Activated naive CD8-positive, alpha-beta T cell treated with anti-CD3 and anti-CD28 coated beads for 36 hours (primary cell): ENCODE data around the gene YIF1B. TPM values are rescaled to one million over a fixed set of nuclear protein-coding genes. Genes with fewer than 3 reads are reported as not detected.

Experiments
- DNase-seq: peaks from one replicate; pipeline ENCODE4 v3.0.0; 2021
- H3K27ac Mint-ChIP-seq: one replicate; pipeline ENCODE4 v1.8.0; 2022; ENCODE audit warnings: mild to moderate bottlenecking, moderate library complexity, mixed read lengths
- H3K27me3 Mint-ChIP-seq: one replicate; pipeline ENCODE4 v1.8.0; 2022; ENCODE audit warnings: mild to moderate bottlenecking, mixed read lengths
- H3K36me3 Mint-ChIP-seq: one replicate; pipeline ENCODE4 v1.8.0; 2021; ENCODE audit warnings: mild to moderate bottlenecking, mixed read lengths
- H3K4me1 Mint-ChIP-seq: one replicate; pipeline ENCODE4 v1.8.0; 2021; ENCODE audit warnings: mixed read lengths
- H3K4me3 Mint-ChIP-seq: one replicate; pipeline ENCODE4 v1.8.0; 2022; ENCODE audit warnings: mild to moderate bottlenecking, moderate library complexity, mixed read lengths
- H3K9me3 Mint-ChIP-seq: one replicate; pipeline ENCODE4 v1.8.0; 2022; ENCODE audit warnings: mixed read lengths
- total RNA-seq, 2 experiments: library from RNA; stranded (reverse); gene quantifications; one replicate each; pipeline ENCODE4 v1.2.3, GENCODE V29; 2021

The YIF1B gene
- total RNA-seq, 2 experiments from 2014 or later = 57.3 to 63.0 TPM

GRCh38 chr19:38298821-38299680, 16.7 kb downstream of the YIF1B start:
- Mint-ChIP-seq H3K4me3 (no peak overlapping the region), H3K27me3 (no peaks in the 10 kb centered on the region), H3K4me1 (no peaks in the 10 kb centered on the region), H3K27ac (no peak overlapping the region), H3K9me3 (no peaks in the 10 kb centered on the region), H3K36me3 (no peaks in the 10 kb centered on the region)
- DNase-seq = no peak

GRCh38 chr19:38294090-38294489, 21.7 kb downstream of the YIF1B start:
- H3K36me3 Mint-ChIP-seq = no peaks in the 10 kb centered on the region

GRCh38 chr19:38293281-38293680, 22.5 kb downstream of the YIF1B start:
- no peak for DNase-seq
- Mint-ChIP-seq H3K36me3 (no peaks in the 10 kb centered on the region), H3K4me1 (no peaks in the 10 kb centered on the region), H3K27me3 (no peaks in the 10 kb centered on the region), H3K27ac (no peak overlapping the region), H3K9me3 (no peaks in the 10 kb centered on the region), H3K4me3 (no peak overlapping the region)

More at GRCh38 chr19:38294090-38294489, 21.7 kb downstream of the YIF1B start:
- Mint-ChIP-seq H3K4me1 (no peaks in the 10 kb centered on the region), H3K9me3 (no peaks in the 10 kb centered on the region), H3K27me3 (no peaks in the 10 kb centered on the region), H3K27ac (no peak overlapping the region), H3K4me3 (no peak overlapping the region)
- no peak for DNase-seq

- Mint-ChIP-seq H3K9me3 (no peaks in the 10 kb centered on the region), H3K4me3 (no peak overlapping the region), H3K36me3 (no peaks in the 10 kb centered on the region), H3K27ac (no peak overlapping the region), H3K27me3 (no peaks in the 10 kb centered on the region), H3K4me1 (no peaks in the 10 kb centered on the region)
- no peak for DNase-seq
Observed at GRCh38 chr19:38291855-38292254, 23.9 kb downstream of the YIF1B start.

- H3K27me3 Mint-ChIP-seq = no peaks in the 10 kb centered on the region
- DNase-seq = no peak
- H3K4me3 Mint-ChIP-seq = no peak overlapping the region
- H3K36me3 Mint-ChIP-seq = no peaks in the 10 kb centered on the region
- H3K4me1 Mint-ChIP-seq = no peaks in the 10 kb centered on the region
- H3K9me3 Mint-ChIP-seq = no peaks in the 10 kb centered on the region
- no peak overlapping the region for H3K27ac Mint-ChIP-seq
Observed at GRCh38 chr19:38290631-38291147, 25.1 kb downstream of the YIF1B start.

- Mint-ChIP-seq H3K9me3 (no peaks in the 10 kb centered on the region), H3K36me3 (no peaks in the 10 kb centered on the region), H3K27me3 (no peaks in the 10 kb centered on the region)
Observed at GRCh38 chr19:38289955-38290354, 25.8 kb downstream of the YIF1B start.

GRCh38 chr19:38288123-38288855, 27.5 kb downstream of the YIF1B start:
- Mint-ChIP-seq H3K4me1 (no peaks in the 10 kb centered on the region), H3K9me3 (no peaks in the 10 kb centered on the region), H3K27me3 (no peaks in the 10 kb centered on the region), H3K4me3 (no peak overlapping the region), H3K36me3 (no peaks in the 10 kb centered on the region), H3K27ac (no peak overlapping the region)
- no peak for DNase-seq

More at GRCh38 chr19:38289955-38290354, 25.8 kb downstream of the YIF1B start:
- no peak overlapping the region for H3K4me3 Mint-ChIP-seq
- no peak for DNase-seq
- no peaks in the 10 kb centered on the region for H3K4me1 Mint-ChIP-seq
- H3K27ac Mint-ChIP-seq = no peak overlapping the region

- peaks cover under 1% of the 10 kb centered on the region for H3K4me1 Mint-ChIP-seq
- H3K27me3 Mint-ChIP-seq = no peaks in the 10 kb centered on the region
- no peaks in the 10 kb centered on the region for H3K9me3 Mint-ChIP-seq
- H3K36me3 Mint-ChIP-seq = no peaks in the 10 kb centered on the region
- no peak overlapping the region for H3K27ac Mint-ChIP-seq
- DNase-seq = no peak
- H3K4me3 Mint-ChIP-seq = no peak overlapping the region
Observed at GRCh38 chr19:38287604-38288003, 28.1 kb downstream of the YIF1B start.

GRCh38 chr19:38285567-38285966, 30.2 kb downstream of the YIF1B start:
- Mint-ChIP-seq H3K36me3 (no peaks in the 10 kb centered on the region), H3K4me3 (no peak overlapping the region), H3K9me3 (no peaks in the 10 kb centered on the region), H3K4me1 (peaks cover 11% of the 10 kb centered on the region), H3K27ac (no peak overlapping the region), H3K27me3 (no peaks in the 10 kb centered on the region)
- no peak for DNase-seq

- Mint-ChIP-seq H3K9me3 (no peaks in the 10 kb centered on the region), H3K27ac (no peak overlapping the region), H3K4me1 (peaks cover 14% of the 10 kb centered on the region), H3K4me3 (no peak overlapping the region), H3K36me3 (no peaks in the 10 kb centered on the region), H3K27me3 (no peaks in the 10 kb centered on the region)
- DNase-seq = no peak
Observed at GRCh38 chr19:38284422-38284821, 31.3 kb downstream of the YIF1B start.

GRCh38 chr19:38283271-38283670, 32.5 kb downstream of the YIF1B start:
- no peak for DNase-seq
- Mint-ChIP-seq H3K4me3 (no peak overlapping the region), H3K9me3 (no peaks in the 10 kb centered on the region), H3K27ac (no peak overlapping the region), H3K27me3 (no peaks in the 10 kb centered on the region), H3K36me3 (no peaks in the 10 kb centered on the region), H3K4me1 (peaks cover 14% of the 10 kb centered on the region)

GRCh38 chr19:38281811-38282566, 33.8 kb downstream of the YIF1B start:
- Mint-ChIP-seq H3K27me3 (no peaks in the 10 kb centered on the region), H3K9me3 (no peaks in the 10 kb centered on the region), H3K4me1 (peaks cover 14% of the 10 kb centered on the region), H3K27ac (peak overlapping the region; percentile 3), H3K4me3 (no peak overlapping the region), H3K36me3 (no peaks in the 10 kb centered on the region)
- no peak for DNase-seq

- no peak for DNase-seq
- Mint-ChIP-seq H3K27me3 (no peaks in the 10 kb centered on the region), H3K4me3 (no peak overlapping the region), H3K4me1 (peaks cover 14% of the 10 kb centered on the region), H3K27ac (no peak overlapping the region), H3K9me3 (no peaks in the 10 kb centered on the region), H3K36me3 (no peaks in the 10 kb centered on the region)
Observed at GRCh38 chr19:38280030-38280921, 35.5 kb downstream of the YIF1B start.

GRCh38 chr19:38278751-38279150, 37.0 kb downstream of the YIF1B start:
- H3K36me3 Mint-ChIP-seq = no peaks in the 10 kb centered on the region
- no peak overlapping the region for H3K27ac Mint-ChIP-seq
- H3K4me1 Mint-ChIP-seq = peaks cover 14% of the 10 kb centered on the region
- DNase-seq = no peak
- no peak overlapping the region for H3K4me3 Mint-ChIP-seq
- no peaks in the 10 kb centered on the region for H3K27me3 Mint-ChIP-seq
- H3K9me3 Mint-ChIP-seq = no peaks in the 10 kb centered on the region
